GM12864 (cell line): ENCODE results near the gene GRM7.

Experiments
- DNase-seq: peaks from one replicate; pipeline ENCODE4 v3.0.0-alpha.2; 2011; ENCODE audit warnings: low read depth
- H3K4me3 ChIP-seq: 2 replicates; pipeline ENCODE4 v1.5.1; 2011; ENCODE audit warnings: mild to moderate bottlenecking, low read depth, low read length, control low read depth
- CTCF ChIP-seq: IDR thresholded peaks from 2 replicates; pipeline ENCODE4 v1.5.1; 2011; ENCODE audit warnings: low read depth, mild to moderate bottlenecking, moderate library complexity, low read length, control low read depth, inconsistent platforms; ENCODE audit errors: missing control alignments

GRM7 gene

GRCh38 chr3:7766530-7766929, 905.6 kb downstream of the GRM7 start:
- no peak for TF ChIP-seq CTCF
- no peak for DNase-seq
- no peak overlapping the region for H3K4me3 ChIP-seq

GRCh38 chr3:7779331-7779730, 918.4 kb downstream of the GRM7 start:
- H3K4me3 ChIP-seq = no peak overlapping the region
- DNase-seq = no peak
- TF ChIP-seq CTCF = no peak

- no peak for TF ChIP-seq CTCF
- DNase-seq = no peak
- no peak overlapping the region for H3K4me3 ChIP-seq
These were observed 920.5 kb downstream of the GRM7 start for GRCh38 chr3:7781395-7781794.

- TF ChIP-seq CTCF = no peak
- no peak for DNase-seq
- no peak overlapping the region for H3K4me3 ChIP-seq
These were observed 927.2 kb downstream of the GRM7 start for GRCh38 chr3:7787871-7788828.

GRCh38 chr3:7788881-7789280, 928.0 kb downstream of the GRM7 start:
- DNase-seq = no peak
- H3K4me3 ChIP-seq = no peak overlapping the region
- no peak for TF ChIP-seq CTCF

- H3K4me3 ChIP-seq = no peak overlapping the region
- TF ChIP-seq CTCF = no peak
- DNase-seq = no peak
These were observed 928.4 kb downstream of the GRM7 start for GRCh38 chr3:7789324-7789723.

GRCh38 chr3:7790141-7790540, 929.2 kb downstream of the GRM7 start:
- DNase-seq = no peak
- no peak overlapping the region for H3K4me3 ChIP-seq
- no peak for TF ChIP-seq CTCF
